ENCODE results near the gene PALD1. TPM values are rescaled to one million over a fixed set of nuclear protein-coding genes. Genes with fewer than 3 reads are reported as not detected.

PALD1 gene
- polyA plus RNA-seq, 2 of the 4 experiments (the other 2 are of a cell fraction), result 3.6 to 5.5 TPM

DNA sequence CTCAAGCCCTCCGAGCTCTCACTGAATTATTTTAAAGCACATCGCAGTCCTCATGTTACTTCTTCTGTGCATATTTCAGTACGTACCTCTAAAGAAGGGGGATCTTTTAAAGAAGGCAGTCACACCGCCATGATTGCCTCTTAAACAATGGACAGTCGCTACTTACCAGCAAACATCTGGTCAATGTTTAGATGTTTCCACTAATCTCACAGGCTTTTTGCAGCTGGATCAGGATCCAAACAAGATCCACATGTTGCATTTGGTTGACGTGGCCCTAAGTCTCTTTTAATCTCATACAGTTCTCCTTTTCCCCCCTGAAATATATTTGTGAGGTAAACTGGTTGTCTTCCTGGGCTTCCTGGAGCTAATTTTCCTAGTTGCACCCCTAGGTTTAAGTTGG lies 74.0 kb downstream of the PALD1 start:
- POLR2A ChIA-PET, result no interaction called here
- ATAC-seq, result no peak

DNA sequence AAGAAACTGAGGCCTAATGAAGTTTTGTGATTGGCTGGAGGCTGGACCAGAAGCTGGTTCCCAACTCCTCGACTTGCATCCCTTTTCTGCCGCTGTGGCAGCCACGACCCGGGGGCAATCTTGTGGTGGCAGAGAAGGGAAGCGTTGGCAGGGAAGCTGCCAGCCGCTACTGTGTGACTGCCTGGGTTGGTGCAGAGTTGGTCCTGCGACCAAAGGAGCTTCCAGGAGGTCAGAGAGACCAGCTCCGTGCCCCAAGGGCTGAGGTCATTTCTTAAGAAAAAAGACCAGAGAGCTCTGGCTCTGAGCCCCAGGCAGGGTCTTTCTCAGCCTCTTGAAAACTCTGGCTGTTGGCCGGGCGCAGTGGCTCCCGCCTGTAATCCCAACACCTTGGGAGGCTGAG lies 76.8 kb downstream of the PALD1 start:
- no peak overlapping the region for H3K4me2 ChIP-seq
- ATAC-seq (no peak), FAIRE-seq (no peak), DNase-seq (ENCODE audit: low read depth in 1 of 2, low spot score in 1 of 2) (no peak)
- no peaks in the 10 kb centered on the region for H3K4me1 ChIP-seq
- CTCF ChIA-PET, result interaction anchor here (1.0 to 2.4 kb wide), 5 partner anchors 10 to 204 kb away, joined by 3 to 7 read pairs (median 4); no protein-coding TSS in a partner anchor
- POLR2A ChIA-PET, result no interaction called here
- no peak for TF ChIP-seq HOXB5 (CRISPR knock-in tag; IDR thresholded peaks at IDR 0.05)
- TF ChIP-seq, protein P1, sequence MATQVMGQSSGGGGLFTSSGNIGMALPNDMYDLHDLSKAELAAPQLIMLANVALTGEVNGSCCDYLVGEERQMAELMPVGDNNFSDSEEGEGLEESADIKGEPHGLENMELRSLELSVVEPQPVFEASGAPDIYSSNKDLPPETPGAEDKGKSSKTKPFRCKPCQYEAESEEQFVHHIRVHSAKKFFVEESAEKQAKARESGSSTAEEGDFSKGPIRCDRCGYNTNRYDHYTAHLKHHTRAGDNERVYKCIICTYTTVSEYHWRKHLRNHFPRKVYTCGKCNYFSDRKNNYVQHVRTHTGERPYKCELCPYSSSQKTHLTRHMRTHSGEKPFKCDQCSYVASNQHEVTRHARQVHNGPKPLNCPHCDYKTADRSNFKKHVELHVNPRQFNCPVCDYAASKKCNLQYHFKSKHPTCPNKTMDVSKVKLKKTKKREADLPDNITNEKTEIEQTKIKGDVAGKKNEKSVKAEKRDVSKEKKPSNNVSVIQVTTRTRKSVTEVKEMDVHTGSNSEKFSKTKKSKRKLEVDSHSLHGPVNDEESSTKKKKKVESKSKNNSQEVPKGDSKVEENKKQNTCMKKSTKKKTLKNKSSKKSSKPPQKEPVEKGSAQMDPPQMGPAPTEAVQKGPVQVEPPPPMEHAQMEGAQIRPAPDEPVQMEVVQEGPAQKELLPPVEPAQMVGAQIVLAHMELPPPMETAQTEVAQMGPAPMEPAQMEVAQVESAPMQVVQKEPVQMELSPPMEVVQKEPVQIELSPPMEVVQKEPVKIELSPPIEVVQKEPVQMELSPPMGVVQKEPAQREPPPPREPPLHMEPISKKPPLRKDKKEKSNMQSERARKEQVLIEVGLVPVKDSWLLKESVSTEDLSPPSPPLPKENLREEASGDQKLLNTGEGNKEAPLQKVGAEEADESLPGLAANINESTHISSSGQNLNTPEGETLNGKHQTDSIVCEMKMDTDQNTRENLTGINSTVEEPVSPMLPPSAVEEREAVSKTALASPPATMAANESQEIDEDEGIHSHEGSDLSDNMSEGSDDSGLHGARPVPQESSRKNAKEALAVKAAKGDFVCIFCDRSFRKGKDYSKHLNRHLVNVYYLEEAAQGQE (IDR thresholded peaks at IDR 0.05), result no peak
- TF ChIP-seq NFE2L2 (conservative IDR thresholded peaks at IDR 0.05; ENCODE audit: low read length), result no peak
- no peak for TF ChIP-seq HEYL (CRISPR knock-in tag; IDR thresholded peaks at IDR 0.05)
- no peak for TF ChIP-seq POLR2A (IDR thresholded peaks at IDR 0.05; ENCODE audit: low read length)
- TF ChIP-seq ZNF302 (CRISPR knock-in tag; IDR thresholded peaks at IDR 0.05), result no peak
- TF ChIP-seq RCOR1 (IDR thresholded peaks at IDR 0.05; ENCODE audit: low read depth, low read length), result no peak
- TF ChIP-seq KDM5A (IDR thresholded peaks at IDR 0.05), result no peak
- TF ChIP-seq CBX8 (IDR thresholded peaks at IDR 0.05), result no peak
- no peak for TF ChIP-seq HOXB13 (CRISPR knock-in tag; IDR thresholded peaks at IDR 0.05; ENCODE audit: low read depth)
- TF ChIP-seq, protein P2, sequence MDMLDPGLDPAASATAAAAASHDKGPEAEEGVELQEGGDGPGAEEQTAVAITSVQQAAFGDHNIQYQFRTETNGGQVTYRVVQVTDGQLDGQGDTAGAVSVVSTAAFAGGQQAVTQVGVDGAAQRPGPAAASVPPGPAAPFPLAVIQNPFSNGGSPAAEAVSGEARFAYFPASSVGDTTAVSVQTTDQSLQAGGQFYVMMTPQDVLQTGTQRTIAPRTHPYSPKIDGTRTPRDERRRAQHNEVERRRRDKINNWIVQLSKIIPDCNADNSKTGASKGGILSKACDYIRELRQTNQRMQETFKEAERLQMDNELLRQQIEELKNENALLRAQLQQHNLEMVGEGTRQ (IDR thresholded peaks at IDR 0.05), result no peak
- no peak for TF ChIP-seq MAFK (IDR thresholded peaks at IDR 0.05; ENCODE audit: partially characterized antibody)
- TF ChIP-seq TP53 (CRISPR knock-in tag; IDR thresholded peaks at IDR 0.05), result no peak
- TF ChIP-seq, protein P3, sequence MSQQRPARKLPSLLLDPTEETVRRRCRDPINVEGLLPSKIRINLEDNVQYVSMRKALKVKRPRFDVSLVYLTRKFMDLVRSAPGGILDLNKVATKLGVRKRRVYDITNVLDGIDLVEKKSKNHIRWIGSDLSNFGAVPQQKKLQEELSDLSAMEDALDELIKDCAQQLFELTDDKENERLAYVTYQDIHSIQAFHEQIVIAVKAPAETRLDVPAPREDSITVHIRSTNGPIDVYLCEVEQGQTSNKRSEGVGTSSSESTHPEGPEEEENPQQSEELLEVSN (IDR thresholded peaks at IDR 0.05; ENCODE audit: borderline replicate concordance, low read depth), result no peak
- no peak overlapping the region for H3K27ac ChIP-seq
- H3K9me3 ChIP-seq, result no peaks in the 10 kb centered on the region
- no peak overlapping the region for H3K4me3 ChIP-seq
- 81% methylated on average over 11 of the region's 11 CpGs for WGBS (ENCODE audit: missing lambda C conversion rate)

More for the DNA sequence above, 74.0 kb downstream of the PALD1 start:
- Histone ChIP-seq H3K4me1 (no peaks in the 10 kb centered on the region), H3K4me2 (no peak overlapping the region), H3K4me3 (no peak overlapping the region), H3K27ac (no peak overlapping the region), H3K9me3 (no peaks in the 10 kb centered on the region)
- FAIRE-seq (no peak), DNase-seq (ENCODE audit: low read depth in 1 of 2, low spot score in 1 of 2) (no peak)
- no peak for TF ChIP-seq HOXB13 (CRISPR knock-in tag; IDR thresholded peaks at IDR 0.05; ENCODE audit: low read depth)
- CTCF ChIA-PET, result interaction anchor here (0.7 to 6.3 kb wide), 12 partner anchors 8 to 733 kb away, joined by 3 to 129 read pairs (median 20); no protein-coding TSS in a partner anchor
- WGBS (ENCODE audit: missing lambda C conversion rate), result 93% methylated on average over 6 of the region's 6 CpGs

DNA sequence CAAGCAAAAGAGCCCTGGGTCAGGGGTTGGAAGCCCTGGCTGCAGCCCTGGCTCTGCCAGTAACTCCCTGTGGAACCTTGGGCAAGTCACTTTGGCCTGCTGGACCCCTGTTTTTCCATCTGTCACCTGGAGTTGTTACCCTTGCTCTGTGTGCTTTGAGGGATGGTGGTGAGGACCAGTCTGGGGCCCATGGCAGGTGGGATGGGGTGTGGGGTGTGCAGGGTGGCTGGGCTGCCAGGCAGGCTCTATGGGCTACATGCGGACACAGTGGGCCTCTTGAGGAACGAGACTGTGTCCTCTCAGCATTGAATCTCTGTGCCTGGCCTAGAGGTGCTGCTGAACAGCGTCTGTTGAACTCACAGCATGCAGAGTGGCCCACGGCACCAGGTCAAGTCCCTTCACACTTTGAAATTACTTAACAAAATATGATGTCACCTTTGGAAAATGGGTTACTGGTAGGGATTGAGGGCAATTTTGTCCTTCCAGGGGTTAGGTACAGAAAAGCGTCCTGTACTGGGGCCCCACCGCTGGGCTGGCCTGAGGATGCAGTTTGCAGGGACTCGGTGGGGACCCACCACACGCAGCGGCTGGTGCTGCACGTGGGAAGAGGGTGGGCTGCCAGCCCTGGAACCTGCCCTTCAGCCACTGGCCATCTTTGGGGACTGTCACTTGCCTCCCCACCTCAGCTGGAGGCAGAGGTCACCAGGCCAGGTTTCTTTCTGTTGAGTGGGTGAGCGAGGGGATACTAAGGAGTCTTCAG lies 78.7 kb downstream of the PALD1 start:
- ChIA-PET CTCF (interaction anchor here (2.4 to 6.3 kb wide), 2 partner anchors 7 to 202 kb away, joined by 7 to 63 read pairs; no protein-coding TSS in a partner anchor), POLR2A (no interaction called here)
- Histone ChIP-seq H3K4me3 (no peak overlapping the region), H3K4me2 (no peak overlapping the region), H3K27ac (no peak overlapping the region), H3K9me3 (no peaks in the 10 kb centered on the region), H3K4me1 (no peaks in the 10 kb centered on the region)
- WGBS (ENCODE audit: missing lambda C conversion rate), result 86% methylated on average over 11 of the region's 11 CpGs
- TF ChIP-seq RFX5 (IDR thresholded peaks at IDR 0.05) (no peak), ZC3H11A (IDR thresholded peaks at IDR 0.05) (no peak), BHLHE40 (IDR thresholded peaks at IDR 0.05; ENCODE audit: low read depth, low read length) (no peak), CBX8 (IDR thresholded peaks at IDR 0.05) (no peak), NPAS2 (CRISPR knock-in tag; IDR thresholded peaks at IDR 0.05; ENCODE audit: borderline replicate concordance) (no peak), ZSCAN20 (CRISPR knock-in tag; IDR thresholded peaks at IDR 0.05) (no peak), RCOR1 (IDR thresholded peaks at IDR 0.05; ENCODE audit: low read depth, low read length) (no peak), HOXA7 (CRISPR knock-in tag; IDR thresholded peaks at IDR 0.05) (no peak)
- TF ChIP-seq, protein P4, sequence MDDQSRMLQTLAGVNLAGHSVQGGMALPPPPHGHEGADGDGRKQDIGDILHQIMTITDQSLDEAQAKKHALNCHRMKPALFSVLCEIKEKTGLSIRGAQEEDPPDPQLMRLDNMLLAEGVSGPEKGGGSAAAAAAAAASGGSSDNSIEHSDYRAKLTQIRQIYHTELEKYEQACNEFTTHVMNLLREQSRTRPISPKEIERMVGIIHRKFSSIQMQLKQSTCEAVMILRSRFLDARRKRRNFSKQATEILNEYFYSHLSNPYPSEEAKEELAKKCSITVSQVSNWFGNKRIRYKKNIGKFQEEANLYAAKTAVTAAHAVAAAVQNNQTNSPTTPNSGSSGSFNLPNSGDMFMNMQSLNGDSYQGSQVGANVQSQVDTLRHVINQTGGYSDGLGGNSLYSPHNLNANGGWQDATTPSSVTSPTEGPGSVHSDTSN (IDR thresholded peaks at IDR 0.05), result no peak
- ATAC-seq (no peak), FAIRE-seq (no peak), DNase-seq (ENCODE audit: low read depth in 1 of 2, low spot score in 1 of 2) (no peak)

Measured in A549 (cell line).